Mucosa of descending colon (tissue), 3 donors: Measurements from ENCODE around the gene PBX3. TPM values are rescaled to one million over a fixed set of nuclear protein-coding genes. Genes with fewer than 3 reads are reported as not detected.

ENCODE experiments used
- ATAC-seq: fragments of 200-7000 bp; cut with Tn5 transposase; one replicate; pipeline ENCODE4 v1.9.1; 2020; ENCODE audit warnings: mild to moderate bottlenecking, moderate library complexity
- DNase-seq, 3 donors: peaks; one replicate each; pipeline ENCODE4 v3.0.0-alpha.2; 2020
- H3K36me3 ChIP-seq: fragments of 200-600 bp; one replicate; pipeline ENCODE4 v1.8.0; 2021; ENCODE audit warnings: low read depth, mild to moderate bottlenecking
- H3K4me1 ChIP-seq: fragments of 200-600 bp; one replicate; pipeline ENCODE4 v1.8.0; 2021; ENCODE audit warnings: low read depth, mild to moderate bottlenecking
- H3K4me3 ChIP-seq: fragments of 200-600 bp; one replicate; pipeline ENCODE4 v1.8.0; 2021; ENCODE audit warnings: mild to moderate bottlenecking
- H3K9me3 ChIP-seq: fragments of 200-600 bp; one replicate; pipeline ENCODE4 v1.8.0; 2021; ENCODE audit warnings: mild to moderate bottlenecking
- CTCF ChIP-seq: fragments of 200-600 bp; IDR thresholded peaks from one replicate; pipeline ENCODE4 v1.8.0; 2022; ENCODE audit warnings: antibody characterized with exemption, mild to moderate bottlenecking
- intact Hi-C, 2 donors: fragments of 100-400 bp; cut with DNase I in 1 of 2; cut with micrococcal nuclease in 1 of 2; formaldehyde crosslinking; loops; one replicate each; pipeline versions ENCODE4 v1.11.0 to v1.11.1; 2022; cut with DNase I, micrococcal nuclease
- total RNA-seq, 3 donors: library from RNA; stranded (reverse); fragmentation: NEBNext Ultra II Directional in 2 of 3; extraction: Animal tissue kit (Norgen Biotek cat#: 25700) in 2 of 3; gene quantifications; one replicate each; pipeline versions ENCODE4 v1.2.1 to v1.2.4, GENCODE V29; 2021 to 2023
- donor health status: DM: no; HTN: no; CAD: no; lungs with moderate emphysema.
- donor health status: DM: no; HTN: no; CAD: no.
- donor health status: DM: no; HTN: yes; CAD: no.

Gene PBX3
- total RNA-seq, 3 donors from 2014 or later = 11.7 to 71.7 (median 17.4) TPM

- H3K4me1 ChIP-seq = no peaks in the 10 kb centered on the region
- no peaks in the 10 kb centered on the region for H3K9me3 ChIP-seq
- ATAC-seq (no peak), DNase-seq (no peak)
- TF ChIP-seq CTCF = no peak
- H3K4me3 ChIP-seq = no peak overlapping the region
- intact Hi-C loops = no loop called here
- no peaks in the 10 kb centered on the region for H3K36me3 ChIP-seq
These were observed 79.7 kb downstream of the PBX3 start for GRCh38 chr9:125826850-125827249.

- H3K9me3 ChIP-seq = no peaks in the 10 kb centered on the region
- DNase-seq (peak in 1 of 3 donors; percentile 29), ATAC-seq (peak; percentile 74)
- intact Hi-C loops = no loop called here
- H3K36me3 ChIP-seq = no peaks in the 10 kb centered on the region
- H3K4me1 ChIP-seq = no peaks in the 10 kb centered on the region
- TF ChIP-seq CTCF = no peak
- H3K4me3 ChIP-seq = no peak overlapping the region
These were observed 82.6 kb downstream of the PBX3 start for GRCh38 chr9:125829743-125830142.

DNA sequence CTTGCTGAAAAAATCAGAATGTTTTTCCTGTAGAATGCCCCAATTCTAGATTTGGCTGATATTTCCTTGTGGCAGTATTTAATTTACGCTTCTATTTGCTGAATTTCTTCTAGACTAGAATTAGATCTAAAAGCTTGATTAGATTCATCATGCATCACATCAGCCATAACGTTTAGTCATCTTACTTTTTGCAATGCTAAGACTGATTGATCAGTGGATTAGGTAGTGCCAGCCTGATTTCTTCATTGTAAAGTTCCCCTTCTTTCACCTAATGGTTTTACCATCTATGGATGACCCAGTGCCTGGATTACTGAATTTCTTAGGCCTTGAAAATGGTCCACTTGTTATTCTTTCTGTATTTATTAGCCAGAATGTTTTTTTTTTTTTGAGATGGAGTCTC lies 83.9 kb downstream of the PBX3 start:
- no peak for TF ChIP-seq CTCF
- Histone ChIP-seq H3K4me1 (no peaks in the 10 kb centered on the region), H3K36me3 (no peaks in the 10 kb centered on the region), H3K9me3 (no peaks in the 10 kb centered on the region), H3K4me3 (no peak overlapping the region)
- no peak for ATAC-seq
- intact Hi-C loops = no loop called here
- no peak for DNase-seq

DNA sequence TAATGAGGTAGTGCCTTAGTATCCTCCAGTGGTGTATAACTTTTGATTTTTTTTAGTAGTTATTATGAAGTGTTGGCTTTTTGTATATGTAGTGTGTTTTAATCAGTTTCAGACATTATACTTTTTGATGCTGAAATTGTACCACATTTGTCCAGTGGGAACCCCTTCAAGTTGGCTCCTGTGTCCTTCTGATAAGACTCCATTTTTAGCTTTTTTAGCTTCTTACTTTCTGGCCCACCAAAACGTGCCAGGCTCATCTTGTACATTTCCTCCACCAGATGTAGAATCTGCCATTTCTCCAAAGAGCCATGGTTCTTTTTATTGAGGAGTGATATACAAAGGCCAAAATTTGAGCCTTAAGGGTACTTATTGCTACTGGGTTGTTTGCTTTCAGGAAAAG lies 84.4 kb downstream of the PBX3 start:
- no peak overlapping the region for H3K4me3 ChIP-seq
- ATAC-seq (no peak), DNase-seq (no peak)
- H3K4me1 ChIP-seq = no peaks in the 10 kb centered on the region
- H3K9me3 ChIP-seq = no peaks in the 10 kb centered on the region
- intact Hi-C loops = no loop called here
- no peak for TF ChIP-seq CTCF
- no peaks in the 10 kb centered on the region for H3K36me3 ChIP-seq

- Histone ChIP-seq H3K4me1 (no peaks in the 10 kb centered on the region), H3K4me3 (no peak overlapping the region), H3K9me3 (no peaks in the 10 kb centered on the region), H3K36me3 (no peaks in the 10 kb centered on the region)
- ATAC-seq (no peak), DNase-seq (no peak)
- TF ChIP-seq CTCF = no peak
- intact Hi-C loops = no loop called here
These were observed 88.5 kb downstream of the PBX3 start for GRCh38 chr9:125835655-125836054.

GRCh38 chr9:125839317-125839716 lies 92.1 kb downstream of the PBX3 start:
- no peak overlapping the region for H3K4me3 ChIP-seq
- TF ChIP-seq CTCF = no peak
- H3K36me3 ChIP-seq = no peaks in the 10 kb centered on the region
- DNase-seq = no peak
- no peaks in the 10 kb centered on the region for H3K9me3 ChIP-seq
- intact Hi-C loops = no loop called here
- no peaks in the 10 kb centered on the region for H3K4me1 ChIP-seq
- ATAC-seq = no peak
